GM23248 (cell line): ENCODE data around the gene UBTD1. TPM values are rescaled to one million over a fixed set of nuclear protein-coding genes. Genes with fewer than 3 reads are reported as not detected.

Source experiments
- DNase-seq: peaks from one replicate; pipeline ENCODE4 v3.0.0-alpha.2; 2015
- H2AFZ ChIP-seq: fragments of 200-600 bp; sonication (generic); 2 replicates; pipeline ENCODE4 v1.6.1; 2016; ENCODE audit warnings: antibody characterized with exemption
- H3F3A ChIP-seq: fragments of 200-600 bp; sonication (generic); 2 replicates; pipeline ENCODE4 v1.6.1; 2016; ENCODE audit warnings: mild to moderate bottlenecking, antibody characterized with exemption, mixed run types; ENCODE audit not compliant: insufficient read depth
- H3K27ac ChIP-seq: fragments of 200-600 bp; sonication (generic); 2 replicates; pipeline ENCODE4 v1.5.1; 2016; ENCODE audit warnings: mild to moderate bottlenecking
- H3K27me3 ChIP-seq: fragments of 200-600 bp; sonication (generic); replicated peaks from 2 replicates; pipeline ENCODE4 v1.6.1; 2016; ENCODE audit warnings: mild to moderate bottlenecking; ENCODE audit not compliant: insufficient read depth
- H3K36me3 ChIP-seq: fragments of 200-600 bp; sonication (generic); 2 replicates; pipeline ENCODE4 v1.6.1; 2016; ENCODE audit warnings: low read depth, mild to moderate bottlenecking
- H3K4me1 ChIP-seq: fragments of 200-600 bp; sonication (generic); 2 replicates; pipeline ENCODE4 v1.6.1; 2016; ENCODE audit warnings: mild to moderate bottlenecking; ENCODE audit not compliant: insufficient read depth
- H3K4me2 ChIP-seq: fragments of 200-600 bp; sonication (generic); one replicate; pipeline ENCODE4 v1.6.1; 2016; ENCODE audit warnings: mild to moderate bottlenecking; ENCODE audit not compliant: unreplicated experiment
- H3K4me3 ChIP-seq: fragments of 200-600 bp; sonication (generic); 2 replicates; pipeline ENCODE4 v1.5.1; 2016; ENCODE audit warnings: mild to moderate bottlenecking
- H3K79me2 ChIP-seq: fragments of 200-600 bp; sonication (generic); 2 replicates; pipeline ENCODE4 v1.6.1; 2016; ENCODE audit warnings: mild to moderate bottlenecking; ENCODE audit not compliant: insufficient read depth
- H3K9ac ChIP-seq: fragments of 200-600 bp; sonication (generic); 2 replicates; pipeline ENCODE4 v1.6.1; 2016; ENCODE audit warnings: mild to moderate bottlenecking
- H3K9me2 ChIP-seq: fragments of 200-600 bp; sonication (generic); 2 replicates; pipeline ENCODE4 v1.6.1; 2016; ENCODE audit warnings: mixed run types, mild to moderate bottlenecking, moderate library complexity; ENCODE audit not compliant: insufficient read depth
- H3K9me3 ChIP-seq: fragments of 200-600 bp; sonication (generic); one replicate; pipeline ENCODE4 v1.6.1; 2017; ENCODE audit warnings: low read depth
- H4K20me1 ChIP-seq: fragments of 200-600 bp; sonication (generic); 2 replicates; pipeline ENCODE4 v1.6.0; 2016; ENCODE audit not compliant: insufficient read depth
- EZH2 ChIP-seq: fragments of 200-600 bp; sonication (generic); IDR thresholded peaks from 2 replicates; pipeline ENCODE4 v1.6.1; 2018; ENCODE audit warnings: antibody characterized with exemption, mild to moderate bottlenecking; ENCODE audit not compliant: insufficient read depth, poor library complexity, severe bottlenecking
- EZH2phosphoT487 ChIP-seq: fragments of 200-600 bp; sonication (generic); IDR thresholded peaks from 2 replicates; pipeline ENCODE4 v1.6.1; 2018; ENCODE audit warnings: antibody characterized with exemption, moderate library complexity, mild to moderate bottlenecking, low read depth; ENCODE audit not compliant: insufficient read depth
- WGBS, 2 experiments: methylation state at CpG; one replicate each; pipeline ENCODE4 v1.1.6; 2015 to 2017; ENCODE audit warnings: low lambda C conversion rate in 2 of 2, low coverage in 1 of 2; ENCODE audit errors: missing lambda C conversion rate in 2 of 2; 5-methylcytosine and 5-hydroxymethylcytosine counted together
- in situ Hi-C: fragments of 300-500 bp; cut with MboI; formaldehyde crosslinking; loops from 2 replicates; pipeline ENCODE4 v1.15.0; 2020
- polyA plus RNA-seq: library from polyadenylated mRNA; unstranded; fragments of >200 nt; fragmentation: Nextera tagmentation; extraction: Ambion mirVana; gene quantifications from 2 replicates; pipeline ENCODE4 v1.2.1, GENCODE V29; 2016
- total RNA-seq: library from RNA; depleted of rRNA; stranded (reverse); fragments of >200 nt; shearing (Covaris generic); gene quantifications from 2 replicates; pipeline ENCODE4 v1.2.3, GENCODE V29; 2014

UBTD1 gene
- total and polyA plus RNA-seq, 2 experiments from 2014 or later, result 20.8 to 27.2 TPM

GRCh38 chr10:97503406-97503805, 4.7 kb downstream of the UBTD1 start:
- H3K9ac ChIP-seq, result no peak overlapping the region
- peaks cover 14% of the 10 kb centered on the region for H3K4me1 ChIP-seq
- H3K79me2 ChIP-seq, result peaks cover 87% of the 10 kb centered on the region
- TF ChIP-seq EZH2phosphoT487 (no peak), EZH2 (no peak)
- no peak overlapping the region for H3K27ac ChIP-seq
- H3K27me3 ChIP-seq, result no peaks in the 10 kb centered on the region
- H3K9me3 ChIP-seq, result no peaks in the 10 kb centered on the region
- DNase-seq, result no peak
- H3K4me3 ChIP-seq, result no peak overlapping the region
- in situ Hi-C loops, result no loop called here
- peaks cover 7% of the 10 kb centered on the region for H3F3A ChIP-seq
- no peak overlapping the region for H3K4me2 ChIP-seq
- H2AFZ ChIP-seq, result no peak overlapping the region
- no peaks in the 10 kb centered on the region for H3K36me3 ChIP-seq
- H4K20me1 ChIP-seq, result no peaks in the 10 kb centered on the region; the same call in 1 of the 2 replicates
- 88 to 91% methylated on average over 3 of the region's 3 CpGs for WGBS, 2 experiments
- no peaks in the 10 kb centered on the region for H3K9me2 ChIP-seq

- Histone ChIP-seq H2AFZ (no peak overlapping the region), H3K4me3 (no peak overlapping the region), H3F3A (peaks cover 4% of the 10 kb centered on the region), H3K9me2 (no peaks in the 10 kb centered on the region), H3K9me3 (no peaks in the 10 kb centered on the region), H3K79me2 (peaks cover 99% of the 10 kb centered on the region), H3K36me3 (no peaks in the 10 kb centered on the region), H3K4me1 (peaks cover 15% of the 10 kb centered on the region), H3K9ac (no peak overlapping the region), H3K27ac (no peak overlapping the region), H4K20me1 (no peaks in the 10 kb centered on the region; the same call in 1 of the 2 replicates), H3K4me2 (no peak overlapping the region), H3K27me3 (no peaks in the 10 kb centered on the region)
- in situ Hi-C loops, result no loop called here
- no peak for TF ChIP-seq EZH2phosphoT487
- DNase-seq, result no peak
- 87 to 96% methylated on average over 1 of the region's 1 CpG for WGBS, 2 experiments
These were observed 6.4 kb downstream of the UBTD1 start for GRCh38 chr10:97505152-97505551.

GRCh38 chr10:97506199-97506991, 7.7 kb downstream of the UBTD1 start:
- 91 to 93% methylated on average over 3 of the region's 3 CpGs for WGBS, 2 experiments
- TF ChIP-seq EZH2phosphoT487 (no peak), EZH2 (no peak)
- no peaks in the 10 kb centered on the region for H3K9me2 ChIP-seq
- H3K79me2 ChIP-seq, result peaks cover 99% of the 10 kb centered on the region
- H3K9ac ChIP-seq, result no peak overlapping the region
- in situ Hi-C loops, result no loop called here
- H3K27me3 ChIP-seq, result no peaks in the 10 kb centered on the region
- H3K36me3 ChIP-seq, result no peaks in the 10 kb centered on the region
- H4K20me1 ChIP-seq, result no peaks in the 10 kb centered on the region; the same call in 1 of the 2 replicates
- H3K27ac ChIP-seq, result no peak overlapping the region
- no peak overlapping the region for H3K4me2 ChIP-seq
- no peaks in the 10 kb centered on the region for H3K9me3 ChIP-seq
- H3F3A ChIP-seq, result peaks cover 3% of the 10 kb centered on the region; the same call in 1 of the 2 replicates
- H3K4me1 ChIP-seq, result peaks cover 8% of the 10 kb centered on the region; the same call in 1 of the 2 replicates
- DNase-seq, result no peak
- no peak overlapping the region for H2AFZ ChIP-seq
- H3K4me3 ChIP-seq, result no peak overlapping the region

- peaks cover 3% of the 10 kb centered on the region; the same call in 1 of the 2 replicates for H3F3A ChIP-seq
- H3K4me2 ChIP-seq, result no peak overlapping the region
- no peaks in the 10 kb centered on the region for H3K9me2 ChIP-seq
- H3K36me3 ChIP-seq, result no peaks in the 10 kb centered on the region
- DNase-seq, result peak; percentile 80
- H3K9ac ChIP-seq, result no peak overlapping the region
- no peaks in the 10 kb centered on the region for H3K9me3 ChIP-seq
- H3K4me3 ChIP-seq, result no peak overlapping the region
- H4K20me1 ChIP-seq, result no peaks in the 10 kb centered on the region; the same call in 1 of the 2 replicates
- H3K27me3 ChIP-seq, result no peaks in the 10 kb centered on the region
- H3K4me1 ChIP-seq, result peaks cover 11% of the 10 kb centered on the region
- peaks cover 100% of the 10 kb centered on the region for H3K79me2 ChIP-seq
- H2AFZ ChIP-seq, result no peak overlapping the region
- 0 out of 2 replicates have a peak overlapping the region, but pooled peaks have one; percentile 8 for H3K27ac ChIP-seq
- in situ Hi-C loops, result no loop called here
- TF ChIP-seq EZH2, result no peak
- no peak for TF ChIP-seq EZH2phosphoT487
- 0 to 5% methylated on average over 1 of the region's 1 CpG for WGBS, 2 experiments
These were observed 9.6 kb downstream of the UBTD1 start for GRCh38 chr10:97508342-97508741.
